ENCODE measurements around the gene CHST6. TPM values are rescaled to one million over a fixed set of nuclear protein-coding genes. Genes with fewer than 3 reads are reported as not detected.

The CHST6 gene
- total RNA-seq, 1 experiment from 2014 or later: 20.8 TPM

DNA sequence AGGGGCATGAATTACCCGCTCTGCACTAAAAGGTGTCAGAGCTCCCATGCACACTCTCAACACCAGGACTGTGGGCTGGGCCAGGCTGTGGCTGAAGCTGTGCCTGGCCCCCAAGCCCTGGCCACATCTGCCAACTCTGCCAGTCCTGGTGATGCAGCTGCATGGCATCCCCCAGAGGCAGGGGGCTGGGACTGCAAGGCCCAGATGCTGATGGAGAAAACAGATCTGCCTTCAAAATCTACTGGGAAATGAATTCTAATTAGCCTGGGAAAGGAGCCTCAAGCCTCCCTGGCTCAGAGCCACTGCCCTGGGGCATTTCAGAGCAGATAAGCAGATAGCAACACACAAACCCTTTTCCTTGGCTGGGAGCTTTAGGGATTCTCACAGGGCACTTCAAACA lies 3.4 kb downstream of the CHST6 start:
- Histone ChIP-seq H3K79me2 (ENCODE audit: insufficient read depth, low read length) (no peaks in the 10 kb centered on the region), H3K56ac (ENCODE audit: insufficient read length, low read depth, low read length) (no peak overlapping the region), H3T11ph (ENCODE audit: low read length) (no peak overlapping the region), H3K9ac (ENCODE audit: extremely low read depth, insufficient read length, low read length) (no peak overlapping the region), H2BK5ac (ENCODE audit: insufficient read length, low read length) (no peak overlapping the region), H2BK12ac (ENCODE audit: insufficient read length, low read depth, low read length) (no peak overlapping the region), H3K4me2 (ENCODE audit: insufficient read depth, insufficient read length, low read length) (no peak overlapping the region), H3K23me2 (ENCODE audit: insufficient read length, low read depth, low read length, poor library complexity, severe bottlenecking) (peaks cover 12% of the 10 kb centered on the region), H2AK5ac (ENCODE audit: insufficient read length, low read length) (no peak overlapping the region), H3K4me1 (ENCODE audit: insufficient read depth, low read length) (no peaks in the 10 kb centered on the region; the same call in 1 of the 2 replicates), H4K5ac (ENCODE audit: insufficient read length, low read depth, low read length) (no peak overlapping the region), H3K79me1 (ENCODE audit: insufficient read depth, low read depth, low read length, poor library complexity, severe bottlenecking) (no peaks in the 10 kb centered on the region), H3K23ac (ENCODE audit: insufficient read length, low read depth, low read length) (no peak overlapping the region), H2AFZ (ENCODE audit: low read length) (no peak overlapping the region), H3K27me3 (ENCODE audit: insufficient read depth, low read length) (no peaks in the 10 kb centered on the region), H2BK20ac (ENCODE audit: low read depth, low read length, poor library complexity, severe bottlenecking) (no peak overlapping the region), H2BK15ac (ENCODE audit: low read depth, low read length) (no peak overlapping the region), H4K91ac (ENCODE audit: insufficient read length, low read depth, low read length) (no peak overlapping the region), H3K9me3 (ENCODE audit: control insufficient read depth, low read depth, low read length) (no peaks in the 10 kb centered on the region), H2BK120ac (ENCODE audit: low read depth, low read length, poor library complexity, severe bottlenecking) (no peak overlapping the region), H3K4ac (ENCODE audit: low read depth, low read length) (no peak overlapping the region), H4K8ac (replicated peaks; ENCODE audit: insufficient read length, low read depth, low read length) (no peak overlapping the region), H3K14ac (ENCODE audit: insufficient read depth, low read length) (peak overlapping the region; percentile 40; the same call in 1 of the 2 replicates), H3K27ac (ENCODE audit: insufficient read length, low read depth, low read length) (no peak overlapping the region), H4K20me1 (ENCODE audit: control insufficient read depth, insufficient read depth, insufficient read length) (peaks cover 3% of the 10 kb centered on the region), H3K18ac (ENCODE audit: insufficient read length, low read depth, low read length) (no peak overlapping the region)
- peaks cover 6% of the 10 kb centered on the region; the same call in 1 of the 2 replicates for H3K27me3 Mint-ChIP-seq (ENCODE audit: low read depth)
- H3K4me3 Mint-ChIP-seq: no peak overlapping the region
- TF ChIP-seq, protein P1, sequence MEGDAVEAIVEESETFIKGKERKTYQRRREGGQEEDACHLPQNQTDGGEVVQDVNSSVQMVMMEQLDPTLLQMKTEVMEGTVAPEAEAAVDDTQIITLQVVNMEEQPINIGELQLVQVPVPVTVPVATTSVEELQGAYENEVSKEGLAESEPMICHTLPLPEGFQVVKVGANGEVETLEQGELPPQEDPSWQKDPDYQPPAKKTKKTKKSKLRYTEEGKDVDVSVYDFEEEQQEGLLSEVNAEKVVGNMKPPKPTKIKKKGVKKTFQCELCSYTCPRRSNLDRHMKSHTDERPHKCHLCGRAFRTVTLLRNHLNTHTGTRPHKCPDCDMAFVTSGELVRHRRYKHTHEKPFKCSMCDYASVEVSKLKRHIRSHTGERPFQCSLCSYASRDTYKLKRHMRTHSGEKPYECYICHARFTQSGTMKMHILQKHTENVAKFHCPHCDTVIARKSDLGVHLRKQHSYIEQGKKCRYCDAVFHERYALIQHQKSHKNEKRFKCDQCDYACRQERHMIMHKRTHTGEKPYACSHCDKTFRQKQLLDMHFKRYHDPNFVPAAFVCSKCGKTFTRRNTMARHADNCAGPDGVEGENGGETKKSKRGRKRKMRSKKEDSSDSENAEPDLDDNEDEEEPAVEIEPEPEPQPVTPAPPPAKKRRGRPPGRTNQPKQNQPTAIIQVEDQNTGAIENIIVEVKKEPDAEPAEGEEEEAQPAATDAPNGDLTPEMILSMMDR (conservative IDR thresholded peaks at IDR 0.05): peak; percentile 50
- DNase-seq: peak; percentile 62
- peaks cover 15 to 18% of the 10 kb centered on the region in 2 experiments; a peak in 3 of 4 replicates for H3K4me1 Mint-ChIP-seq
- H3K27ac Mint-ChIP-seq: peak overlapping the region in 1 of 3 experiments; percentile 35; a peak in 1 of 7 replicates
- H3K36me3 Mint-ChIP-seq (ENCODE audit: insufficient read depth in 1 of 3, low read depth in 3 of 3): peaks cover 4 to 20% (median 15%) of the 10 kb centered on the region in 3 experiments; a peak in 6 of 7 replicates
- H3K9me3 Mint-ChIP-seq: no peaks in the 10 kb centered on the region
- no CpG with 5 or more reads among the region's 1 CpG for WGBS (ENCODE audit: extremely low coverage, insufficient read length, low lambda C conversion rate)

Data from H9 (cell line).